Right hindlimb (tissue), 1 donor: ENCODE measurements around the gene ROR1.
"Not testable (repeated sequence)": the region's sequence is repeated elsewhere in the genome, so short reads cannot be mapped to it uniquely, and the experiment has no call there.

Experiments
- DNase-seq: peaks from one replicate; pipeline ENCODE4 v3.0.0-alpha.2; 2018

The ROR1 gene

DNA sequence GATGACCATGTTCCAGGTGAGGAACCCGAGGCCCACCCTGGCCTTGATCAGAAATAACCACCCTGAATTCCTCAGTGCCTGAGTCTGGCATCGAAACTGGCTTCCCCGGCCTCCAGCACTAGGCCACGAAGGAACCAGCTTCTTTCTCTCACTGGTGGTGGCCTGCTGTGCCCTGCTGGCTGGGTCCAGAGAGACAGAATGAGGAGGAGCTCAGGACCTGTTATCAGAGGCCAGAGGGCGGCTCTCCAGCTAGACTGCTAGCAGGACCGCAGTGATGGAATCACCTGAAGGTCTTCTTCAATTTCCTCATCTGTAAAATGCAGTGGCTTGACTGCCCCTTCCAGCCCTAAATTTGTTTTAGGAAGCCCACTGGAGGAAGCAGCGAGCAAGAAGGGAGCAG, 20.5 kb downstream of the ROR1 start:
- no peak for DNase-seq

DNA sequence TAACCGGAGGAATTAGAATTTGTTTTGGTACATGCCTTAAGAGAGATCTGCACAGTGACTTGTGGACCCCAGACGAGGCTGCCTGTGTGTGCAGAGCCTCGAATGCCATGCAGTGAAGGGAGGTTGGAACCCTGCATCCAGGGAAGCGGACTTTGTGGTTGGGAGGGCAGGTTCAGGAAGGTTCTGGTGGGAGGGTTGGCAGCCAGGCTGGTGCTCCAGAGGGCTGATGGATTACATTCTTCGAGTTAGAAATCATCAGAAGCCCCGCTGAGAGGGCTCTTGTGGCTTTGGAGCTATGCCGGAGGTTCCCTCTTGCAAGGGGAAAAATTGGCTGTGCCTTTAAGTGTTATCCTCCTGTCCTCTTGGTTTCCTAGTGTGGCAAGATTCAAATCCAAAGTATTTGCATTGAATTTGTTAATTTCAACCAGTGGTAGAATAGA, 21.1 kb downstream of the ROR1 start:
- DNase-seq: no peak

DNA sequence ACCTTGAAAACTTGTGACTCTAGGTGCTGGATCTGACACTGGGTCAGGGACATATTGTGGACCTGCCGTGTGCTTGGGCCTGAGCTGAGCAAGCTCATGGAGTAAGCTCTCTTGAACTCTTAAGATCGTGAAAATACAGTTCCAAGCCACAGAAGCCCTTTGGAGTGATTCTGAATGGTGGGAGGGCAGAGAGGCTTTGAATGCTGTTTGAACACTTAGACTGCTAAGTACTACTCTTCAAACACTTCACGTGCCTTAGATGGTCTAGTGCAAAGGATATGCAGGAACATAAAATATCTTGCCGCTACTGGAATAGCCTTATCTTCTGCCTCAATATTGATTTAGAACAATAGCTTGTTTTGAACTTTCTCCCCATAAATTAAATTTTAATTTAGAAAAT, 21.6 kb downstream of the ROR1 start:
- no peak for DNase-seq

DNA sequence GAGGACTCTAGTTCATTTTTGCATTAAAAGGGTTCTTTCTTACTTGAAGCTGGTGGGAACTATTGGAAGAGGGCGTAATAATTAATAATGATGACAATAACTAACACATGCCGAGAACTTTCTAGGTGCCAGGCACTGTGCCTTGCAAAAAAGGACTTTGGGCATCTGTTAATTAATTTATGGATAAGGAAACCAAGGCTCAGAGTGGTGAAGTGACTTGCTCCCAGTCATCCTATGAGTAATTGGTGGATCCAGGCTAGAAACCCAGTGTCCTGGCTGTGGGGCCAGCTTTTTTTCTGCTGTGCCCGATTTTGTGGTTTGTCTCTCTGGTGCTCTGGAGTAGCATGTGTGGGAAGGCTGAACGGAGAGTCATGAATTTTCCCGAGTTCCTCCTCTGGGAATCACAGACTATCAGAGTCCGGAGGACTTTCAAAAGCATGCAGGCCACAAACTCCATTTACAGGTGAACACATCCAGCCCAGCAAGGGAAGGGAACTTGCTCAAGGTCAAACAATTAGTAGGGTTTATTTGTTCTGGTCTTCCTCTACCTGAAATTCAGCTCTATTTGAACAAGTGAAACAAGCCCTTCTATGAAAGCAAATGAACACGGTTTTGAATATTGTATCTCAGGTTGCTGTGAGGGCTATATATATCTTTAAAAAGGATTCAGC, 23.4 kb downstream of the ROR1 start:
- DNase-seq: no peak

DNA sequence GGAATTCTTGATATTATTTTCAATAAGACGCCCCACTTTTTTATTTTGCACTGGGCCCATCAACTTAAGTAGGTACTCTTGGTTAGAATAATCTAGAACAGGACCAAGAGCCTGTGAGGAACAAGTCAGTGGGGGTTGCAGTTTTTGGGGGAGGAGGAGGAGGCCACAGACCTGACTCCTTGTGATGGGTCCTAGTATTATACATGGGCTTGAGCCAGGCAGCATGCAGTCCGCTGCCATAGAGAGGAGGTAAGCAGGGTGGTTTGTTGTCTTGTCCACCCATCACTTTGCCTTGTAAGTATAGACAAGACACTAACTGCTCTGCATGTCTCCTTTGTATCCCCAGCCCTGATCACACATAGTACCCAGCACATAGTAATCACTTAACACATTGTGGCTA, 24.5 kb downstream of the ROR1 start:
- DNase-seq: no peak

DNA sequence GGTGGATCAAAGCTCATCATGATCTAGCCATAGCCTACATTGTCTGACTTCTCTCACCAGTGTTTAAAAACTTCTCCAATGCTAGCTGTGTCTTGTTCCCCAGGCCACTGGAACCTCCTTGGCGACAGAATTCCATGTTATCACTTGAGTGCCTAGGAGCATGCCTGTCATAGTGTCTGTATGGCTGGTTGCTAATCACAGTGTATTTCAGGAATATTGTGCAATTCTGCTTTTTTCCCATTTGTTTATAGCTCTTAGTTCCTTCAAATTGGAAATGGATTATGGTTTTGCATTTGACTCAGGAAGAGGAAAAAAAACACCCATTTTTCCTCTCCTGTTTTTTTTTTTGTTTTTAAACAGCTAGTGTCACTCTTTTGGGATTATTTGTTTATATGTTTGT, 25.5 kb downstream of the ROR1 start:
- no peak for DNase-seq

DNA sequence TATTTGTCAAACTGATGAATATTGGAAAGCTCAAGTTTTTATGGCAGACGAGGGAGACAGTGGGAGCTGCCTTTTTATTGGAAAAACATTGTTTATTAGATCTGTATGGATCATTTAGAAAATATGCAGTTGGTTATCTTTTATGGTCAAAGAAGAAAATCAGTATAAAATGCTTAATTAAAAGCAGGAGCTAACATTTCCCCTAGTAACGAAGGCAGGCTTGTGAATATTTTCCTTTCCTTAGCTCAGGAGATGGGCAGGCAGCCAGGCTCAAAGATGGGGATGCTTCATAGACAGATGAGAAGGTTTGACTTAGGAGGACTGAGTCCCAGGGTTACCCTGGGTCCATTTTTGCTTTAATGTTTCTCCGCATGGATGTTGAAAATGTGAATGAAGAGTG, 26.0 kb downstream of the ROR1 start:
- no peak for DNase-seq

DNA sequence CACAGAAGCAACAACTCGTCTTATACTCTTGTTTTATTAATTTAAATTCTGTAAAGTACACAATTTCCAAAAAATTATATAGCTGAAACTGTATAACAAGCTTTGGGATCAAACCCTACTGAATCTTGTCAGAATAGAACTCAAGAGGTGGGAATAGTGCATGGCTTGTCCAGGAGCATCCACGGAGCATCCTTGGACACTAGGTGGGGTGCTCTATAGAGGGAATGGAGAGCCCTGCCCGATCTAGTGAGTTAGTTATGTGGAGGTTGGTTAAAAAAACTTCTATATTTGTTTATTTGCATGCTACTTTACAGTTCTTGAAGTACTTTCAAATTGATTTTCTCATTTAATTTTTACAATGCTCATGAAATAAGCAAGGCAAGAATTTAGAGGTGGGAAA, 28.3 kb downstream of the ROR1 start:
- no peak for DNase-seq

DNA sequence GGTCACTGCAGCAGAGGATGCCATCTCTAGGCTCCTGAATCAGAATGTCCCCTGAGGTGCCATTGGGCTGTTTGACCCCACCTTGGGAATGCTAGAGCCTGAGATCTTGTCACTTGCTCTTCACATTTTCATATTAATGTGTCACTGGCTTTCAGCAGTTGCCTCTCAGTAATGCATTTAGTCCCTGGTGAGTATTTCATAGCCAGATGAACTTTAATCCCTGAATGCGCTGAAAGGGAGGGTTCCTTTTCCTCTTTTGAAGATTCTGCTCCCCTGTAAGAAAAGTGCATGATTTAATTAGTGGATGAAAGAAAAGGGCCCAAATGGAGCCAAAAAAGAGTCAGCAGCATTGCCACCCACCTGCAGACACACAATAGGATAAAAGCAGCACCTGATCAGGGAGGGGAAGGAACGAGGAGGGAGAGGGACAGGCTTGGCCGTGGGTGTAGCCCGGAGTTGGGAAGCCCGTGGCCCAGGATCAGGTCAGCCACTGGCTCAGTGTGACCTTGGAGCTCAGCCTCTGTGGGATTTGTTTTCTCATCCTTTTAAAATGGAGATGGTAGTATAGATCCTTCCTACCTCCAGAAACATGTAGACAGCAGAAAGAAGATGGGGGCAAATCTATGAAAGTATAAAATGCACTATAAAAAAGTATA, 31.1 kb downstream of the ROR1 start:
- DNase-seq: no peak

DNA sequence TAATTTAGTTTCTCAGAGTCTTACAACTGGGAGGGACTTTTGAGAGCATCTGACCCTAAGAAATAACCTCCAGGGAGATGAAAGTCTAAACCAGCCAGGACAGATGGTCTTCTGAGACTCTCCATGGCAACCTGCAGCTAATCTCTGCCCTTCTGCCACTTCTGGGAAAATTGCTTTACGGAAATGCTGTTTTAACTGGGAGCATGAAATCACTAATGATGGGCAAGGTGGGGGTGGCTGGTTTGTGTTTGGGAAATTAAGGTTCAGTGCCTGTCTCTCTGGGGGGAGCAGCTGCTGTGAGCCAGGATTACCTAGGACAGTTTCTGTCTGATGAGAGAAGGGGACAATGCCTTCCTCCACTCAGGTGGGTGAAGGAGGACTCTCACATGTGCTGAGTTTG, 33.2 kb downstream of the ROR1 start:
- DNase-seq: no peak

DNA sequence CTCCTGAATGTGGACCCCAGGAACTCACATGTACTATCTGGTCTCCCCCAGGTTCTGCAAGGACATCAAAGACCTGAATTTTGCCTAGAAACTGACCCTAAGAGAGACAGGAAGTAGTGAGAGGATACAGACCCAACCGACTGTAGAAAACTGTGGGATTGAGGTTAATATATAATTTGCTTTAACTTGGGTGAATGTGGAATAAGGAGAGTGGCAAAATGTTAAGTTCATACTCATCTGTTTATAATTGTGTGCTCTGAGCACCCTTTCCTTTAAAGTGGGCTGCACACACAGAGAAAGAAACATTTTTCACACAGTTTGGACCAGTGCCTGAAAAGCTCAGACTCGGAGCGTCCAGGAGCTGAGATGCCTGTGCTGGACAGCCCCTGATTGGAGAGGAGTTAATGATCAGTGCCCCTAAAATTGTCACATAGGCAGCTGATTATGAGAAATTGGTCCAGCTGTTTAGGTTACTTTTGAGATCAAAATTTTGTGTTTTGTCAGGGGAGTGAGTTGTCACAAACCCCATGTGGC, 37.2 kb downstream of the ROR1 start:
- no peak for DNase-seq

DNA sequence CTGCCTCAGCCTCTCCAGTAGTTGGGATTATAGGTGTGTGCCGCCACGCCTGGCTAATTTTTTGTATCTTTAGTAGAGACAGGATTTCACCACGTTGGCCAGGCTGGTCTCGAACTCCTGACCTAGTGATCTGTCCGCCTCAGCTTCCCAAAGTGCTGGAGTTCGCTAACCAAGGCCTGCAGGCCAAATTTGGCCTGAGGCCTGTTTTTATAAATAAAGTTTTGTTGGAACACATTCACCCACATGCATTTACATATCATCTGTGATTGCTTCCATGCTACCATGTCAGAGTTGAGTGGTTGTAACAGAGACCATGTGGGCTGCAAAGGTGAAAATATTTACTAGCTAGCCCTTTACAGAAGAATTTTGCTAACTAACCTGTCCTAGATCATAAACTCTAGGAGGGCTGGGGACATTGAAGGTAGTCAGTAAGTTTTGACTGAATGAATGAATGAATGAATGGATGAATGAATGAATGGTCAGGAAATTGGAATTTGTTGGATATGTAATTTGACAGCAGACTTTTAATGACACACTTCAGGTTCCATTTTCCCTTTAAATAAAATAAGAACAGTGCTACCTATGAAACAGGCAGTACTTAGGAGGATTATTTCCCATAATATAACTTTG, 38.4 kb downstream of the ROR1 start:
- DNase-seq: no peak

DNA sequence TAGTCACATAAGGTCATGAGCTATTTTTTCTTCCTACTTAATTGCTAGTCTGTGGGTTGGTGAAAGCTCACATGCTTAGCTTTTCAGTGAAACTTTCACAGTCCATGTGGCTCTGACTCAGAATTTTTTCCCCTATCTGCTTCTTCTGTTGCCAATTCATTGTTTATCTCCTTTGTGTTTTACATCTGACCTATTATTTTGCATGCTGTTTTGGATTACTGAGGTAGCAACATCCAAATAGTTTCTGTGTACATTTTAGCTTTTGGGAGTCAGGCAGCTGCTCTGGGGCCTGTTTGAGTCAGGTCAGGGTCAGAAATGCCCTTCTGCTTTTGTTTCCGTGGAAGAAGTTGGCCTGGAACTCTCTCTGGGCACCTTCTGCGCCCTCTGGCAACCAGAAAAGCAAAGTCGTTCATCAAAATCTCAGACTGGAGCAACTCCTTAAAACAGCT, 40.0 kb downstream of the ROR1 start:
- no peak for DNase-seq

DNA sequence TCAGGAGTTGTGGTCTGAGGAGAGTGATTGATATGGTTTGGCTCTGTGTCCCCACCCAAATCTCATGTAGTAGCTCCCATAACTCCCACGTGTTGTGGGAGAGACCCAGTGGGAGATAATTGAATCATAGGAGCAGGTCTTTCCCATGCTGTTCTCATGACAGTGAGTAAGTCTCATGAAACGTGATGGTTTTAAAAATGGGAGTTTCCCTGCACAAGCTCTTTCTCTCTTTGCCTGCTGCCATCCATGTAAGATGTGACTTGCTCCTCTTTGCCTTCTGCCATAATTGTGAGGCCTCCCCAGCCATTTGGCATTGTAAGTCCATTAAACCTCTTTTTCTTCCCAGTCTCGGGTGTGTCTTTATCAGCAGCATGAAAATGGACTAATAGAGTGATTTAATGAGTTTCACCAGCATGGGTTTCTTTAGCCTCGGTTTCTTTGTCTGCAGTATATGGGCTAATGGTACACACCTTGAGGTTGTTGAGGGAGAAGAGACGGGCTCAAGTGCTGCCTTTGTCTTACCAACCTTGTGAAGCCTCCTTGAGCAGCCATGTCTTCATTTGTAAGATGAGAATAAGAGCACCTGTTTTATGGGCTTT, 42.5 kb downstream of the ROR1 start:
- not testable (repeated sequence) for DNase-seq

DNA sequence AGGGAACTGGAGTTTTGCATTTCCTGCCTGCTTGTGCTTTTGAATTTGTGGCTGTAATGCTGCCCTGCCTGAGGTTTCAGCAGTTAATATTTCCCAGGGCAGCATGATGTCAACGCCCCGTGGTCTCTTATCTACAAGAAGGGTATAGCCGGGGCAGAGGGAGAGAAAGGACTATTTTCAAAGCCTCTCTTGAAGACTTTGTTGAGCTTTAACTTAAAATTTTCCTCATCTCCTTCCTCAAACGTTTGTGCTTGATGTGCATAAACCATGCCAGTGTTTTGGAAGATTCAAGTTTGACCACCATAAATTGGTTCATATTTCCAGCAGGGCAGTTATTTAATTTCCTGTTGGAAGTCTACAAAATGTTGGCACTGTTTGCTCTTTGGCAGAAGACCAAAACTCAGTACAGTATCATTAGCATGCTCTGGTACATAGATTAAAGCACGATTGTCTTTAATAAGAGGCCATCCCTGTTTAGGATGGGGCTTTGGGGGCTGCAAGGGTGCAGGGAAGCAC, 43.4 kb downstream of the ROR1 start:
- peak; percentile 45 for DNase-seq

DNA sequence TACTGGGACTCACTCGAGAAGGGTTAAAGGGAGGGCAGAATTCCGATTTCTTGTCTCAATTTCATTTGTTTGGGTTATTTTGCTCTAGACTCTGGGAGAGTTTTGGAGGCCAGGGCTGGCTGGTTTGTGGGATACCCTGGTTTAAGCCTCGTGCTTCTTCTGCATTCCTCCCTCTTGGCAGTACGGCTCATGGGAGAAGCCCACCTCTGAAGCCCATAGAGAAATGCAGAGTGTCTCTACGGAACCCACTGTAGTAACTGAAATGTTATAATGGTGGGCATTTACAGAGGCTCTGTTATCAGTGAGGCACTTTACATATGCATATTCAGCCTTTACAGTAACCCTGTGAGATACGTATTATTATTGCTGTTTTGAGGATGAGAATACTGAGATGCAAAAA, 43.9 kb downstream of the ROR1 start:
- DNase-seq: no peak

DNA sequence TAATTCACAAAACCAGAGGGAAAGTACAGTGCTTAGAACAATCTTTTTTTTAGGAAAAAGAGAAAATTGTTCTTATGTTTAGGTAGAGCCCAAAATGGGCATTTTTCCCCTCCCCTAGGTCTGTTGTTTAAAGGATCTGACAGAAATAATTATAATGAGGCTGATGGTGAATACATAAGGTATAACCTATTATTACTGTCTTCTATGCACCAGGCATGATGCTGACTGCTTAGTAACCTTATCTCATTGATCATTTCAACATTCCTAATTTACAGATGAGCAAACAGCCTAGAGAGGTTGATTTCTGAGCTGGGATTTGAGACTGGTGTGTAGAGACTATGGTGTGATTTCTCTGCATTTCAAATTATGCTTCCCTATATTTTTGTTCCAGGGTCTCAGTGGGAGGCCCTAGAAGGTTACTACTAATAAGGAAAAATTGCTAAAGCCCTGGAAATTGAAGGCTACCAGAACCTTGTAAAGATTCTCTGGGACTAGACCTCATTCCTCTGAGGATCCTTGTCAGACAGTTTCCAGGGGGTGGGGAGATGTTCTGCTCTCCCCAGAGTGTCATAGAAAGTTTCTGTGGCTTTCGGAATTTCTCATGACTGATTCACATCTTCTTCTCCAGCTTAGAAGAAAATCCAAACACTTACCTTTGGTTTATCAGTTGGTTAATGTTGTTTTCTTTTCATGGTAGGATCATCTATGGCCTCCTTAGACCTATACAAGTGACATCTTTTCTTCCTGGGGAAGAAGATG, 44.9 kb downstream of the ROR1 start:
- no peak for DNase-seq

DNA sequence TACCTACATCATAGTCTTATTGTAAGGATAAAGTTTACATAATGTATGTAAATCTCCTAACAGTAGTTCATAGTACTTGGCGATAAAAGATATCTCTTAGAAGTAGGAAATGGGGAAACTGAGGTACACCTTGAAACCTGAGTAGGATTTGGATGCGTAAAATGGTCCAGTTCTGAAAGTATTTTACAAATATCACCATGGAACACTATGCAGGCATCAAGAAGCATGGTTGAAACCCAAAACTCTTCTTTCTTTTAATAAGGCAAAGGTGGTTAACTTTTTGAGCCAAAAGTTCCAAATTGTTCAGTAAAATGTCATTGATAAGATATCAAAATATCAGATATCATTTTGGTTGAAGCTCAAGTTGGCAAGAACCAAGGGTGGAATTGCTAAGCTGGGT, 46.0 kb downstream of the ROR1 start:
- DNase-seq: no peak

DNA sequence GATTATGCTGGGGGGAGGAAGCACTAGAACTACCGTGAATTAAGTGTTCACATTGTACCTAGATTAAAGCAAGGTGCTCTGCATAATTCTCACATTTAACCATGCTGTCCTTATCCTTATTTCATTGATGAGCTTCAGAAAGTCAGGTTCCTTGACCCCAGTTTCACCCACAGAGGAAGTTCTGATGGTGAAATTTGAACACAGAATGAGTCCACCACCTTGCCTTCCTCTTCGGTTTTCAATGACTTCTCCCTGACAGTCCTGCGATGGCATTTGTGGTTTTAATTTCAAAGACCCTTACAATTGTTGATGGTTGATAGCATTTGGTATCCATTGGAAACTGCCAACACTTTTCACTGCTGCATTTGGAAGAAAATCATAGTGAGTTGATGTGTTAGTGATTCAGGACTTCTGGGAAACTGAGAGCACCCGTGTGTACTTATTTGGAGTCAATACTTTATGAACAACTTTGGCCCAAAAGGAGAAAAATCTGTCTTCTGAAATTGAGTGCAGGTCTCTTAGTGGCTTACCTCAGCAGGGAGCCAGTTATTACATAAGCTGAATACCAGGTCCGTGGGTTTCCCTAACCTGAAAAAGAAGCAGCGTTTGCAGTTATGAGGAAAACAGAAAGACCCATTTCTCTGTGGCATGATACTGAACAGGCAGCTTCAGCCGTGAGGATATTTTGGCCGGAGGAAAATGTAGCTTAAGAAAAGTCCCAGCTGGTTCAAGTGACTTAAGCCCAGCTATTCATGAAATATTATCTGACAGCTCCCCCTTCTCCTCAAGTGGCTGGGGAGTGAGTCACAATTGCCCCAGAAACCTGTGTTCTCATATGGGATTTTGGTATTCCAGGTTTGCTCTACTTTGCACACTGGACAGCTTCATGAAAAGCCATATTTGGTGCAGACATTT, 47.5 kb downstream of the ROR1 start:
- DNase-seq: no peak

DNA sequence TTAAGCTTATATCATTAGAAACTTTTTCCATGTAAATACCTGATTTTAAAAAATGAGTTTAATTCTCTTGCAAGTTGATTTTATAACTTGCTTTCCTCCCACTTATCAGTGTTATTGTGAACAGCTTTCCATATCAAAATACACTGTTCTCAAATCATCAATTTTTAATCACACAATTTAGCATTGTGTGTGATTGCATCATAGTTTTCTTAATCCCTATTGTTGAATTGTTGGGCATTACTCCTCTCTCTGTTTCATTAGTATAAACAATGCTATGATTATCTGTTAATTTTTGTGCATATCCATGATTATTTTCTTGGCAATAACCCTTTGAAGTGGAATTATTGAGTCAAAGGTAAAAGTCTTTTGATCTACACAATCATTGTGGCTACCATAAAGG, 48.7 kb downstream of the ROR1 start:
- no peak for DNase-seq

DNA sequence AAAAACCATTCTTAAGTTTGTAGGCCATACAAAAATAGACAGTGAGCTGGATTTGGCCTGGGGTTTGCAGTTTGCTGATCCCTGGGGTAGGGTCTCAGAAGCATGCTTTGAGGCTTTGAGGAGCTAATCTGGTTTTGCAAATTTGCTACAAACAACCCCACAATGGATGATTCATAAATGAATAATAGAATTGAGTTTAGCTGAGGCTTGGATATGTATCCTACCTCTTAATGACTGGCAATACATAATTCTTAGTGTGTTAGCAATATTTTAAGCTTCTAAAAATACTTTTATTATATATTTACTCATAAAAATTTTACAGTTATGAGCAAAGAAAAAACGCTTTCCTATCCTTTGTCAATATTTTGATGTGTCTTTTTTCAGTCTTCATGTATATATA, 50.6 kb downstream of the ROR1 start:
- no peak for DNase-seq

DNA sequence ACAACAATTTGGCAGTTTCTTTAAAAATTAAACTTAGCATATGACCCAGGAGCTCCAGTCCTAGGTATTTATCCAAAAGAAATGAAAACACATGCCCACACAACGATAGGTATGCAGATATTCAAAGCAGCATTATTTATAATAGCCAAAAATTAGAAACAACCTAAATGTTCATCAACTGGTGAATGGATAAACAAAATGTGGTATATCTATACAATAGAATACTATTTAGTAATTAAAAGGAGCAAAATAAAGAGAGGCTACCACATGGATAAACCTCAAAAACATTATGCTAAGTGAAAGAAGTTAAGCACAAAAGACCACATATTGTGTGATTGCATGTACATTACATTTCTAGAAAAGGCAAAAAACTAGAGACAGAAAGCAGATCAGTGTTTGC, 51.3 kb downstream of the ROR1 start:
- no peak for DNase-seq
